ENCODE data around the gene ZSCAN26.
A peak's percentile ranks its signal among the peaks of the same experiment; 100 is the strongest.

Gene ZSCAN26

DNA sequence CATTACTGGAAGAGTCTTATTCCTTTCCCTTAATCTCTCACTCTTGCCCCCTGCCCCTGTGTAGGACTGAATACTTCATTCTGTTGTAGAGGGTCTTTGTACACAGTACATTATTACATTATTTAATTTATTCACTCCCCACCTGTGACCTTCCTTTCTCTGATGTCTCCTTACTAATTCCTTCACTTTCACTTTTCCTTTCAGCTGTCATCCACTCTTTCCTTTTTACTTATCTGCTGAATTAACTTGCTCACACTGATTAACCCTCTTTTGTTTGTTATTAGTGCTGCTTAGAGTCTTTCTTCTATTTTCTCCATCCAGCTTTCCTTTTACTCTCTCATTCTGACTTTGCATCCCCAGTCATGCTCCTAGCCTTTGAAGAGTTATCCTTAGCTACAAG is 7.9 kb downstream of the ZSCAN26 start:
- no peak overlapping the region for H3K4me3 ChIP-seq (ENCODE audit: low read length)
- TF ChIP-seq, protein P1, sequence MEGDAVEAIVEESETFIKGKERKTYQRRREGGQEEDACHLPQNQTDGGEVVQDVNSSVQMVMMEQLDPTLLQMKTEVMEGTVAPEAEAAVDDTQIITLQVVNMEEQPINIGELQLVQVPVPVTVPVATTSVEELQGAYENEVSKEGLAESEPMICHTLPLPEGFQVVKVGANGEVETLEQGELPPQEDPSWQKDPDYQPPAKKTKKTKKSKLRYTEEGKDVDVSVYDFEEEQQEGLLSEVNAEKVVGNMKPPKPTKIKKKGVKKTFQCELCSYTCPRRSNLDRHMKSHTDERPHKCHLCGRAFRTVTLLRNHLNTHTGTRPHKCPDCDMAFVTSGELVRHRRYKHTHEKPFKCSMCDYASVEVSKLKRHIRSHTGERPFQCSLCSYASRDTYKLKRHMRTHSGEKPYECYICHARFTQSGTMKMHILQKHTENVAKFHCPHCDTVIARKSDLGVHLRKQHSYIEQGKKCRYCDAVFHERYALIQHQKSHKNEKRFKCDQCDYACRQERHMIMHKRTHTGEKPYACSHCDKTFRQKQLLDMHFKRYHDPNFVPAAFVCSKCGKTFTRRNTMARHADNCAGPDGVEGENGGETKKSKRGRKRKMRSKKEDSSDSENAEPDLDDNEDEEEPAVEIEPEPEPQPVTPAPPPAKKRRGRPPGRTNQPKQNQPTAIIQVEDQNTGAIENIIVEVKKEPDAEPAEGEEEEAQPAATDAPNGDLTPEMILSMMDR (conservative IDR thresholded peaks at IDR 0.05; ENCODE audit: low read depth, low read length): no peak
- DNase-seq (ENCODE audit: low read depth): no peak

DNA sequence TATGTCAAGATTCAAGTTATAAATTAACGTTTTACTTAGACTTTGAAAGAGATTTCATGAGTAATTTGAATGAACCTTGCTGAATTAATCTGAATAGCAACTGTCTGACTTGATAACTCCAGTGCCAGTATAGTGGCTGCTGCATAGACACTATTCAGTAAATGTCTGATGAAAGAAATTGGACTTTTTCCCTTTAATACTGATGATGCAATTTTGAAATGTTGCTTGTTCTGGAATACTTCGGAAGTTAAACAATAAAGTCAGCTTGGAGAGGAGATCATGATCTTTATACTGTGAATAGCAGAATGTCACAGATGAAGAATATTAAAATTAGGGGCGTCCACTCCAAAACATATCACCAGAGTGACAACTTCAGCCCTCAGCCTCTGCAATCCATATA is 10.8 kb downstream of the ZSCAN26 start:
- TF ChIP-seq, protein P1 (conservative IDR thresholded peaks at IDR 0.05; ENCODE audit: low read depth, low read length): no peak
- no peak overlapping the region for H3K4me3 ChIP-seq (ENCODE audit: low read length)
- no peak for DNase-seq (ENCODE audit: low read depth)

GRCh38 chr6:28280595-28281287 is 13.8 kb downstream of the ZSCAN26 start:
- TF ChIP-seq, protein P1 (conservative IDR thresholded peaks at IDR 0.05; ENCODE audit: low read depth, low read length): no peak
- H3K4me3 ChIP-seq (ENCODE audit: low read length): peak overlapping the region; percentile 77
- no peak for DNase-seq (ENCODE audit: low read depth)

DNA sequence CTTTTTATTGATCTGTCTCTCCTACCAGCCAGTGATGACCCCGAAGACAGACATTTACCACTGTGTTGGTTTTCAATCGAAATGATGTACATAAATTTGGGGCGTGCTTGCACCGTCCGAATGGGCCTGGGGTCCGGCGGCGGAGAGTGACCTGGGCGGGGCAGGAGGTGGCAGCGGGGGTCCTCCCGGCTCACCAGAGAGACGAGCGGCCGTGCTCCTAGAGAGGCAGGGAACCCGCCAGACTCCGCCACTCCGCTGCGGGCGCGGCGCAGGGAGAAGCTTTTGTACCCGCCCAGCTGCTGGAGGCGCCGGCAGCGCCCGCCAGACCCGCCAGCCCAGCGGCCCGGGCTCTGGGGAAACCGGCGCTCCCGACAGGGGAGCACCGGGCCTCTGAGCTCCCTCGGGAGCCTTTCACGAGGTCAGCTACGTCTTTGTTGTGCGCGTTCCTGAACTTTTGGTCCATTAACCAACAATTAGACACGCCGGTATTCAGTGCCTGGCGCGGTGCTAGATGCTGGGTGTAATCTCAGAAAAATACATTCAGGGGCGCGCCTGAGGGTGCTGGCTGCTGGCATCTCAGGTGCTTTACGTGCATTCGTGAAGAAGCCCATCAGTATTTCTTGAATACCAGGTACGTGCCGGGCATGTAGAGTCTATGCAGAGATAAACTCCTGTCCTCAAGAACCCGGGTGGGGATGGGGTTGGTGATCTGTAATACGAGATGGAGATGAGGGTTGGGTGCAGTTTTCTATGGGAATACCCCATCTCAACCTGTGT is 14.5 kb downstream of the ZSCAN26 start, which contains the start of gene PGBD1:
PGBD1 (plus strand) TSS at position 285 of the 777 bp plus-strand sequence. CDS start 2,242 bp downstream, outside the sequence.
- TF ChIP-seq, protein P1 (conservative IDR thresholded peaks at IDR 0.05; ENCODE audit: low read depth, low read length): no peak
- peak; percentile 36 for DNase-seq (ENCODE audit: low read depth)
- peak within 1 kb of the TSS; percentile 77 for H3K4me3 ChIP-seq (ENCODE audit: low read length)

DNA sequence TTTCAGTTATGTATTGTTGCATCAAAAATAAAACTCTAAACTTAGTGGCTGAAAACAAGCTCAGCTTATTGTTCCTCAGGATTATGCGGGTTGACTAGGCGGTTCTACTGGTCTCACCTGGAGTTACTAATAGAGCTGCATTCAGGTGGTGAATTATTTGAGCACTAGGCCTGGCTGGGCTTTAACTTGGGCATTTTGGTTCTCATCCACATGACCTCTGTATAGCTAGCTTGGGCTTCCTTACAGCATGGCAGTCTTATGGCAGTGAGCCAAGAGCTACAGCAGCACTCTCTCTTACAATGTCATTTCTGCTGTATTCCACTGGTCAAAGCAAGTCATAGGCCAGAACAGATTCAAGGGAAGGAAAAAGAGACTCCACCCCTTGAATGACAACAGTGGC is 16.0 kb downstream of the ZSCAN26 start:
- DNase-seq (ENCODE audit: low read depth): no peak
- TF ChIP-seq, protein P1 (conservative IDR thresholded peaks at IDR 0.05; ENCODE audit: low read depth, low read length): no peak
- H3K4me3 ChIP-seq (ENCODE audit: low read length): no peak overlapping the region

DNA sequence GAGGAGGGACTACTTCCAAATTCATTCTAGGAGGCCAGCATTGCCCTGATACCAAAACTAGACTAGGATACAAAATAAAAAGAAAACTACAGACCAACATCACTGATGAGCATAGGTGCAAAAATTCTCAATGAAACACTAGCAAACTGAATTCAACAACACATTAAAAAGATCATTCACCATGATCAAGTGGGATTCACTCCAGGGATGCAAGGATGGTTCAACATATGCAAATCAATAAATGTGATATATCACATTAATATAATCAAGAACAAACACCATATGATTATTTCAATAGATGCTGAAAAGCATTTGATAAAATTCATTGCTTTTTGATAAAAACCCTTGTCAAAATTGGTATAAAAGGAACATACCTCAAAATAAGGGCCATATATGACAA is 24.6 kb downstream of the ZSCAN26 start:
- no peak overlapping the region for H3K4me3 ChIP-seq (ENCODE audit: low read length)
- TF ChIP-seq, protein P1 (conservative IDR thresholded peaks at IDR 0.05; ENCODE audit: low read depth, low read length): no peak

More for the DNA sequence above, 24.6 kb downstream of the ZSCAN26 start:
- no peak for DNase-seq (ENCODE audit: low read depth)
